ENCODE results near the gene GNB1L.
"Not testable (repeated sequence)": the region's sequence is repeated elsewhere in the genome, so short reads cannot be mapped to it uniquely, and the experiment has no call there.

The GNB1L gene

DNA sequence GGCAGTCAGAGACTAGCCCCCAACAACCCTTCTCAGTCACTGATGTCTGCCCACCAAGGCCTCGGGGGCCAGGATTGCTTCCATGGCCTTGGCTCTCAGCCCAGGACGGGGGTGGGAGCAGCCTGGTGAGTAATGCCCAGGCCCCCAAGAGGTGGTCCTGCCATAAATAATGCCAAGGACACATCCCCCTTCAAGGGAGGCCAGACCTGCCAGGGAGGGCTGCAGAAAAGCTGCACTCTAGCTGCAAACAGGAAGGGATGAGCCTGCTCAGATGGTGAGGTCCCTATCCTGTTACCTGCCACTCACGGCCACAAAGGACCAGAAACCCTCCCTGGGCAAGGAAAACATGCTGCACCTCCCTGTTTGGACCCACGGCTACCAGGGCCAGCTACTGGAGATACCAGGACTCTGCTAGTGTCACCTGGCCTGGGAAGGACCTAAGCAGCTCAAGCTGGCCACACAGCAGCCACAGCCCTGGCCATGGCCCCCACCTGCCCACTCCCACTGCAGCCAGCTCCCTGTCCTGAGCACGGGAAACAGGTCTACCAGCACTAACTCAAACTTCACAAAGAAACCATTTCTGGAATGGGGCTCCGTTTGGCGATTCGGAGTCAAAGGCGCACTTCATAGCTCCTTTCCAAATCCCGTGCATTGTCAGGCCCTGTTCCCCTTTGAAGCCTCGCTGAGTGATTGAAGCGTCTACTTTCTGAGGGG lies 12.1 kb downstream of the GNB1L start:
- DNase-seq = no peak

DNA sequence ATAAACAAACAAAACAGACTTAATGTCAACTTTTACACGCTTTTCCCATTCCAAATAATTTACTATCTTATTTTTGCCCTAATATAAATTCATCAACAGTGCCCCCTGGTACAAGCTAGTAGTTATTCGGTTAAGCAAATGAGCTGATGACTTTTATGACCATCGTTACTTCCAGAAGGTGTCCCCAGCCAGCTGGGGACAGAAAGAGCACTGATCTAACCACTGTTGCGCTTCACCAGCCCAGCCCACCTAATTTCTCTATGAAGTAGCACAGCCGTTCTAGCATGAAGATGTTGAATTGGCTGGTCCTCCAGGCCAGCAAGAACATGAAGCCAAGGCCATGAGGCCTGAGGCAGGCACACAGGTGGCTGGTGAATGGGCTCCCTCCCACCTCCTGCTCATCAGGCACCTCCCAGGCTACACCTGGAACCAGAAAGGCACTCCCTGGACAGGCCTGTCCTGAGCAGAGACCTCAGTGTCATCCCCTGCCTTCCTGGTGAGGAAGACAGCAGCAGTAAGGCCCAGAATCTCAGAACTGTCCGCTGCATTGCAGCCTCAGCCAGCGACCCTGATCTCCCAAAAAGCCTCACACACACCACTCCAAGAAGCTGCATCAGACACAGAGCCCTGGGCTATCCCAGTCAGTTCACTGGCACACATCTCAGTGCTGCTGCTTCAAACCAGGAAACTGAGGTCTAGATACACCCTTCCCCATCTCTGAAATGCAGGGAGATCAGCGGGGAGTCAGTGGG lies 12.9 kb downstream of the GNB1L start:
- no peak for DNase-seq

- no peak for DNase-seq
Measured at GRCh38 chr22:19840955-19841640, 13.6 kb downstream of the GNB1L start.

DNA sequence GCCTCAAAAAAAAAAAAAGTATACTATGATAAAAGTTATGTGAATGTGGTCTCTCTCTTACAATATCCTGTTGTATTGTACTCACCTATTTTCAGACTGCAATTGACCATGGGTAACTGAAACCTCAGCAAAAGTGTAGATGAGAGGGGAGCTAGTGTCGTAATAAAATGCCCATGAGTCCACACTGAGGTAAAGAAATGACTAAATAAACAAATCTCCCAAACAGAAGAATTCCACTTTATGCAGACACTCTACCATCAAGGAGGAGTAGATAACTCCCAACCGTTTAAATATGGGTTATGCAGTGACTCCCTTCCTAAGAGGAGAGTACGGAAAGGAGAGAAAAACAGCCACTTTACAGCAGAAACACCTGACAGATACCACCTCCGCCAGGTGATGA lies 14.6 kb downstream of the GNB1L start:
- no peak for DNase-seq

DNA sequence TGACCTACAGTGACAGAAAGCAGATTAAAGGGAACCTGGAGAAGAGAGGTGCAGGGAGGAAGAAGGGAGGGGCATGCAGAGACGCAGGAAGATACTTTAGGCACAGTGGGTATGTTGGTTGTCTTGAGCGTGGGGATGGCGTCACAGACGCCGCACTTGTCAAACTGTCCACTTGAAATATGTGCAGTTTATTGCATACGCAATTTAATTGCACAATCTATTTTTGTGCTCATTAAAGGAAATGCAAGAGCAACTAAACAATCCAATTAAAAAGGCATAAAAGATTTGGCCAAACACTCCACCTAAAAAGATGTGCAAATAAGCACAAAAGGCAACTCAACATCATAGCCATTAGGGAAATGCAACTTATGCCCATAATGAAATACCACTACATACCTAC lies 16.8 kb downstream of the GNB1L start:
- DNase-seq = no peak

DNA sequence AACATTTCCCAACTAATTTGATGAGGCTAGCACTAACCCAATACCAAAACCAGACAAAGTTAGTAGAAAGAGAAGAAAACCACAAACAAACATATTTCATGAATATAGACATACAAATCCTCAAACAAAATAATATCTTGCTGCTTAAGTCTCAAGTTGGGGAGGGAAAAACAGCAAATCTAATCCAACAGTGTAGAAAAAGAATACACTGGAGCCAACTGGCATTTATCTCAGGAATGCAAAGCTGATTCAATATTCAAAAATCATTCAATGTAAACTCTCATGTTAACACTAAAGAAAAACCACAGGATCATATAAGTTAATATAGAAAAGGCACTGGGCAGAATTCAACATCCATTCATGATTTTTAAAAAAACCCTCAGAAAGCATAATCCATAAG lies 18.2 kb downstream of the GNB1L start:
- DNase-seq = no peak

GRCh38 chr22:19834599-19834998 lies 20.1 kb downstream of the GNB1L start:
- DNase-seq = no peak

GRCh38 chr22:19833327-19833726 lies 21.3 kb downstream of the GNB1L start:
- not testable (repeated sequence) for DNase-seq

GRCh38 chr22:19832476-19833108 lies 22.1 kb downstream of the GNB1L start:
- DNase-seq = no peak

GRCh38 chr22:19831979-19832378 lies 22.7 kb downstream of the GNB1L start:
- not testable (repeated sequence) for DNase-seq

DNA sequence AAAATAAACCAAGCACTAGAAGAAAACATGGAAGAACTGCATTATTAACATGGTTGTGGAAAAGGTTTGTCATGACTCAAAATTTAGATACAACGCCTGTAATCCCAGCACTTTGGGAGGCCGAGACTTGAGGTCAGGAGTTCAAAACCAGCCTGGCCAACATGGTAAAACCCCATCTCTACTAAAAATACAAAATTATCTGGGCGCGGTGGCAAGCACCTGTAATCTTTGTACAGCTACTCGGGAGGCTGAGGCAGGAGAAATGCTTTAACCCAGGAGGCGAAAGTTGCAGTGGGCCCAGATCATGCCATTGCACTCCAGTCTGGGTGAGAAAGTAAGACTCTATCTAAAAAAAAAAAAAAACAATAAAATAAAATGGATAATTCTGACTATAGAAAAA lies 23.7 kb downstream of the GNB1L start:
- no peak for DNase-seq

- no peak for DNase-seq
Measured at GRCh38 chr22:19828035-19828401, 26.7 kb downstream of the GNB1L start.

DNA sequence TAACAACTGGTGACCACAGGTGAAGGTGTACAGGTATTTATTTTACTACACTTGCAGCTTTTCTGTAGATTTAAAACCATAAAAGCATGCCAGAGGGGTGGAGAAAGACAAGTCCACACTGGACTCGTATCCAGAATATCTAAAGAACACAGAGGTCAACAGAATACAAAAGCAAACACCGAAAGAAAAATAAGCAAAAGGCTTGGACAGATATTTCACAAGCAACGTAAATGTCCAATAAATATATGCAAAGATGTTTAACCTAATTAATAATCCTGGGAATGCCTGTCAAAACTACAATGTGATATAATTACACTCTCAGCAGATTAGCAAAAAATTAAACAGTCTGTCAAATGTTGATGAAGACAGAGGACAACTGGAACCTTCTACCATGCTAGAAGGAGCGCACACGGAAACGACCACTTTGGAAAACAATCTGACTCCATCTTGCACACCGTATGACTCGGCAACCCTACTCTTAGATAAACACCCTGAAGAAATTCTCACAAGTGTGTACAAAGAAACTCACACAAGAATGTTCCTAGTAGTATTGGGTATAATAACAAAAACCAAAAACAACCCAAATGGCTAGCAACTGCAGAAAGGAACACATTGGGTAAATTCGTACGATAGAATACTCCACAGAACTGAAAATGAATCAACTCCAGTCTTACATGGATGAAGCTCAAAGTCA lies 27.2 kb downstream of the GNB1L start:
- no peak for DNase-seq

GRCh38 chr22:19826619-19826950 lies 28.1 kb downstream of the GNB1L start:
- DNase-seq = no peak

DNA sequence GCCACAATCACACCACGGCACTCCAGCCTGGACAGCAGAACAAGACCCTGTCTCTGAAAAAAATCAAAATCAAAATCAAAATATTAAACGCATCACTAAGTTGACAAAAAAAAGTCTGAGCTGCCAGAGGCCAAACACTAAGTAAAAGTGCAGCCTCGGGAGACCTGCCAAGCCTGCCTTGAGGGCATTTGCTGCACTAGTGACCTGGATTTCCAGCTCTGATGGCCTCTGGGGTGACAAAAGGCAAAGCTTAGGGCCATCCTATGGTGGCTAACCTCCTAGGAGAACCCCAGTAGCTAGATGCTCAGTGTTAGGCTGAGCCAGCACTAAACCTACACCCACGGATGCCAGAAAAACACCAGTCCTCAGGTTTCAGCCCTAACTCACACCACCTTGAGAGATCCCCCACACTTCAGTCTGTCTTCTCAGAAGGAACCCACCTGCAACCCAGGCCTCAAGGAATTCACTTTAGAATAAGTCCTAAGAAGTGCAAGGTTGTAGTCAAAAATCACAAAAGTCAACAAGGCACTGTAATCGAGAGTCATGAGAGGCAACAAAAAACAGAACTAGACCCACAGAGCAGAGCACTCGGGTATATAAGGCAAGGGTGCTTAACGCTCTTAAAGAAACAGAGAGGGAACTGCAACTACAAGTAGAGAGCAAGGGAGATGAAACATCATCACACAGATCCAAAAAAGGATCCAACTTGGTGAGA lies 28.6 kb downstream of the GNB1L start:
- DNase-seq = no peak

GRCh38 chr22:19824926-19825339 lies 29.7 kb downstream of the GNB1L start:
- no peak for DNase-seq

DNA sequence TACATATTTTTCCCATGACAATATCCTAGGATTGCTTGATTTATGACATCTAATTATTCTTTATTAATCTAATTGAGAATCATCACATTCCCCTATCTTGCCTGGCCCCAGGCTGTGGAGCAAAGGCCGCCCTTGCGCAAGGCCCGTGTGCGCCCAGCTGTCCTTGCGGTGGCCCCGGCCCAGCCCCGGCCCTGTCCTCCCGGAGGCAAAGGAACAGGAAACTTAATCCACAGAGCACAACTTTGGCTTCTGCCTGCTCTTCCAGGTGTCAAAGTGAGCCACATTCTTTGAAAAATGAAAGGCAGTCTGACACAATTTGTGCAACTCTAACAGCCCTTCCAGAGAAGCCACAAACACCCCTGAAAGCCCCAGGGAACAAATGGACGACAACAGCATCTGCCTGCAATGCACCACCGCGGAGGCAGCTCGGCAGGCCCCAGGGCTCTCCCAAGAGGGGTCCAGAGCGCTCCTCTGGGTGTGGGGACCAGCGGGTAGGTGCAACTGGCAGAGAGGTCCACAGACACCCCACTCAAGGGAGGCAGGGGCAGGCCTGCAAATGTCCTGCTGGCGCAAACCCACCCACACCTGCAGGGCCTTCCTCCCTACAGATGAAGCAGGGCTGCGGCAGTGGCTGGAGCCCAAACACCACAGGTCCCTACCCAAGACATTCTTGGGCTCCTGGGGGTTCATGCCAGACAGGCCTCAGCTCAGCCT lies 30.3 kb downstream of the GNB1L start:
- no peak for DNase-seq

DNA sequence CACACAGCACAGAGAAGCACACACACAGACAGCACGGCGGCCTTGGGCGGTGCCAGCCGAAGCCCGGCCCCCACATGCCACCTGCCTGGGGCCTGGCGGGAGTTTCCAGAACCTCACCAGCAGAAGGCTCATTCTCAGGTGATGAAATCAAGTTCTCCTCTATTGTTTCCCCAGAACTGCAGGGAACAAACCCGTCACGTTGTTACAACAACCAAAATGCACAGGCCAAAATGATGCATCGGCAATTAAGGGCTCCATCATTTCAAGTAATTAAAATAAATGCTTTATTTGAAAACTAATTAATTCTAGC lies 30.8 kb downstream of the GNB1L start:
- DNase-seq = no peak

DNA sequence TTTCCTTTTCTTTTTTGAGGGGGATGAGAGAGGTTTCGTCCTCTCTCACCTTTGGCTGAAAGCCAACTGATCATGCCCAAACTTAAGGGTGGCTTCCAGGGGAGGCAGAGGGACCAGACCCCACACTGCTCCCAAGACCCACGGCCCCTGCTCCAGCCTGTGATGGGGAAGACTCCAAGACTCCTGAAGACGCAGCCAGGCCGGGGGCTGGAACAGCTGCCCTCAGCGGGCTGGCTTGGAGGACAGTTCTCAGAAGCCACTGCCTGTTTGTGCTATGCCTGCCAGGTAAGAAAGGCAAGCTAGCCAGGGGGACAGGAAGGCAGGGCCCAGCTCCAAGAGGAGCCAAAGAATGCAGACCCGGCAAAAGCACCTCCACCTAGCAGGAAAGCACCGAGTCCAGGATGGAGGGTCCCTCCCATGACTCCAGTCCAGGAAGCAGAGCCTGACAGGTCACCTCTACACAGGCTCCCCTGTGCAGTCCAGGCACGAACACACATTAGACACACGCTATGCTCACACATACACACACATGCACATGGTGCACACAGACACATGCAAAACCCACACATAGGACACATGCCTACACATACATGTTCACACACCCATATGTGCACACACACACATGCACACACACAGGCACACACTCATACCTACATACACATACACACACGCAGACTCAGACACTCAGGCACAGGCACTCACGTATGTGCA lies 31.3 kb downstream of the GNB1L start:
- DNase-seq = no peak

DNA sequence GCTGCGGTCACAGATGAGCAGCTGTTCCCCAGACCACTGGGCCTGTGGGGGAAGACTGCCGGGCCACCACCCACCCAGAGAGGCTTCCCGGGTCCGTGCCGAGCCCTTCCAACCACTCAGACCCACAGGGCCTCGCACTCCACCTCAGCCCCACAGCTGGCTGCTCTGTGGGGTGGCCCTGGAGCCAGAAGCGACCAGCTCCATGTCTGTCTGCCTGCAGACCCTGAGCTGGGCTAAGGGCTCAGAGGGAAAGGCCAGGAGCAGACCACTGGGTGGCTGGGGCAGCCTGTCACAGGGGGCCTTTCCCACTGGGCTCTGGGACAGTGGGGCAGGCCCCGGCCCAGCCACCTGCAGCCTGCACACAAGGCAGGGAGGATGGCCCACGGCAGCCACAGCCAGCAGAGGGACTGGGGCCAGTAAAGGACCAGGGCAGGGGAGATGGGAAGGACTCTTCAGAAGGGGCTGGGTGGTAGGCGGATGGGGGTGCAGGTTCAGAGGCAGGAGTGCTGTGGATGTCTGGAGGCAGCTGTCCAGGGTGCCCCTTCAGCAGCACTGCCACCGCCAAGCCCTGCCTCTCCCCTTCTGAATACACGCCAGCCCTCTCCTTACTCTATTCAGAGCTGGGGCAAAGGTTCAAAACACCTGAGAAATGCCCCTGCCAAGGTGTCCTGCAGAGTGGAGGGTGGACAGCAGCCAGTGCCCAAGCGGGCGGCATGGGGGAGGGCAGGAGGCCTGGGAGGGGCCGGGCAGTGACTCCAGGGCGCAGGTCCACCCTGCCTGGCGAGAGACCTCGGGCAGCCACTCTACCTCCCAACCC lies 32.2 kb downstream of the GNB1L start:
- DNase-seq = no peak

Data from KG1 (cell line).